Natural killer cell (primary cell): ENCODE measurements around the gene MAN1A1. TPM values are rescaled to one million over a fixed set of nuclear protein-coding genes. Genes with fewer than 3 reads are reported as not detected.

Source experiments
- ATAC-seq, 3 donors: fragments of 150-1000 bp in 2 of 3; fragments of 200-7000 bp in 1 of 3; cut with Tn5 transposase; 1 replicate in 1 of 3; 2 replicates in 2 of 3; pipeline ENCODE4 v1.10.0; 2021; ENCODE audit warnings: mild to moderate bottlenecking in 2 of 3, moderate library complexity in 2 of 3
- DNase-seq, 2 donors: peaks; one replicate each; pipeline versions ENCODE4 v3.0.0 to v3.0.0-alpha.2; 2013 to 2021; ENCODE audit warnings: mixed read lengths in 1 of 2
- H3K27ac ChIP-seq: one replicate; pipeline ENCODE4 v1.5.1; 2013; ENCODE audit warnings: mild to moderate bottlenecking, low read length
- H3K27me3 ChIP-seq: one replicate; pipeline ENCODE4 v1.6.1; 2013; ENCODE audit warnings: low read length; ENCODE audit not compliant: control insufficient read depth, insufficient read depth
- H3K36me3 ChIP-seq: one replicate; pipeline ENCODE4 v1.6.1; 2013; ENCODE audit warnings: low read length; ENCODE audit not compliant: control insufficient read depth, insufficient read depth
- H3K4me1 ChIP-seq: one replicate; pipeline ENCODE4 v1.6.1; 2013; ENCODE audit warnings: low read length; ENCODE audit not compliant: control insufficient read depth, insufficient read depth
- H3K4me3 ChIP-seq: one replicate; pipeline ENCODE4 v1.5.1; 2013; ENCODE audit warnings: low read length
- H3K9me3 ChIP-seq: one replicate; pipeline ENCODE4 v1.6.1; 2013; ENCODE audit warnings: low read length; ENCODE audit not compliant: control insufficient read depth, insufficient read depth
- H3K27ac Mint-ChIP-seq, 2 donors: one replicate each; pipeline ENCODE4 v1.8.0; 2022; ENCODE audit warnings: mild to moderate bottlenecking in 2 of 2, mixed read lengths in 2 of 2, moderate library complexity in 1 of 2
- H3K27me3 Mint-ChIP-seq, 2 donors: one replicate each; pipeline ENCODE4 v1.8.0; 2022; ENCODE audit warnings: low read depth in 2 of 2, mixed read lengths in 2 of 2
- H3K36me3 Mint-ChIP-seq: one replicate; pipeline ENCODE4 v1.8.0; 2022; ENCODE audit warnings: mixed read lengths
- H3K4me1 Mint-ChIP-seq, 2 donors: one replicate each; pipeline ENCODE4 v1.8.0; 2022; ENCODE audit warnings: mixed read lengths in 2 of 2
- H3K4me3 Mint-ChIP-seq: one replicate; pipeline ENCODE4 v1.8.0; 2022; ENCODE audit warnings: mild to moderate bottlenecking, moderate library complexity, mixed read lengths
- H3K9me3 Mint-ChIP-seq, 2 donors: one replicate each; pipeline ENCODE4 v1.8.0; 2022; ENCODE audit warnings: mixed read lengths in 2 of 2
- CTCF ChIP-seq: fragments of 200-600 bp; IDR thresholded peaks from one replicate; pipeline ENCODE4 v1.8.0; 2022; ENCODE audit warnings: antibody characterized with exemption
- WGBS: methylation state at CpG from one replicate; pipeline ENCODE4 v1.1.7; 2013; ENCODE audit warnings: missing lambda C conversion rate; ENCODE audit not compliant: insufficient coverage; 5-methylcytosine and 5-hydroxymethylcytosine counted together
- intact Hi-C: fragments of 100-400 bp; cut with micrococcal nuclease; formaldehyde crosslinking; loops from one replicate; pipeline ENCODE4 v1.14.2; 2022
- total RNA-seq, 4 donors: library from RNA; stranded (reverse); fragments of 120-200 nt in 1 of 4; gene quantifications; one replicate each; pipeline versions ENCODE4 v1.2.3 to v1.2.4, GENCODE V29; 2013 to 2022

The MAN1A1 gene
- total RNA-seq, 3 donors from 2014 or later (not counting 1 experiment from before 2014, with no cell fraction given): 45.6 to 54.6 (median 53.6) TPM

DNA sequence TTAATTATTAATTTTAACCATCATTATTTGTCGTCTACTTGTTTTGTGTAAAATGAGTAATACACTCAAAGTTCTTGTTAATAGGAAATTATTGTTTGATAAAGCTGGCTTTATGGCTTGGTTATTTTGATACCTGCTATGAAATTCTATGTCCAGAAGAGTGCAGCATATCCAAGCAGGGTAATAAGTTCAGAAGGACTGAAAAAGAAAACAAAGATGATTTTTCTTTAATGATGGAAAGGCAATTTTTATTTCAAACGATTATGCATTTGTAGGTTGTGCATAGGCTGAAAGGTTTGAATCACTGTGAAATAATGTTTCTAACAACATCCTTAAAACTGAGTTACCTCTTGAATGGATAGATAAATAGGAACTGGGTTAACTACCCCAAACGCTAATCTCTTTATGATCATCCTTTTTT is 1.4 kb upstream of the MAN1A1 start:
- peak; percentile 38 for TF ChIP-seq CTCF
- ATAC-seq: no peak
- peaks cover 8% of the 10 kb centered on the region for H3K4me1 ChIP-seq

DNA sequence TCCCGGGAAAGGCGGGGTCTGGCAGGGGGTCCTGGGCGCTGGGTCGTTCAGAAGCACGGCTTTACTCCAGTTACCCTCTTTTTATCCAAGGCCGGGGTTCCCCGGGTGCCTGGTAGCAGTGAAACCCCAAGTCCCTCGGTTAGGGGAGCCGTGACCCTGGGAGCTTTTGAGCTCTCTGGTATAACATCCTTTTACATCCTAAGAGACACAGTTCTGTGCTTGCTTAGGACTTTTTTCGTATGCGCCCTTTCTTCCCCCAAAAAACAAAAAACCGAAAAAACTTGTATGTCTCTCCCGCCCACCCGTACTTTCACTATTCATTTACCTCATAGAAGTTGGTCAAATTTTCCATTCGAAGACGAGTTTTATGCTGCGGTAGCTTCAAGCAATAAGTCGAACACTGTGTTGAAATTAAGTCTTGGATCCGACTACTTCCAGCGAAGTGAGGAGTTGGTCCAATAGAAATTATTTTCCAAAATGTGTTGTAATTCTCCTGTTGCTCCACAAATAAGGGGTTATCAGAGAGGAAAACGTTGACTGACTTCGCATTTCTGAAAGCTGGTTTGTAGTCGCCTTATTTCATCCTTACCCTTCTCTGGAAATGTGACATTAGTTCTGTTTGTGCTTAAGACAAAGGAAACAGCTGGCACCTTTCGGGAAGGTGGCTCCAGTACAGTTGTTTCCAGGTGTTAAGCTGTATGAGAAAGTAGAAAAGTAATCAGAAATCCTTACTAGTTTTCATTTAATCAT is 816 bp upstream of the MAN1A1 start:
- WGBS: under 1% methylated on average over 22 of the region's 24 CpGs
- peaks cover 12% of the 10 kb centered on the region for H3K4me1 ChIP-seq
- intact Hi-C loops: no loop called here

More for the DNA sequence above, 1.4 kb upstream of the MAN1A1 start:
- peak overlapping the region; percentile 91 for H3K27ac ChIP-seq
- H3K9me3 ChIP-seq: no peaks in the 10 kb centered on the region
- H3K27ac Mint-ChIP-seq: peak overlapping the region; percentile 84 to 94
- H3K9me3 Mint-ChIP-seq: no peaks in the 10 kb centered on the region
- H3K4me3 ChIP-seq: peak overlapping the region; percentile 71
- no peaks in the 10 kb centered on the region for H3K27me3 ChIP-seq
- H3K36me3 ChIP-seq: no peaks in the 10 kb centered on the region
- whole genome bisulfite sequencing: 0% methylated on average over 1 of the region's 3 CpGs
- no peaks in the 10 kb centered on the region for H3K27me3 Mint-ChIP-seq
- peaks cover 37 to 42% of the 10 kb centered on the region in 2 donors for H3K4me1 Mint-ChIP-seq
- intact Hi-C loops: no loop called here
- no peaks in the 10 kb centered on the region for H3K36me3 Mint-ChIP-seq
- H3K4me3 Mint-ChIP-seq: peak overlapping the region; percentile 84
- peak in 1 of 2 donors; percentile 42 for DNase-seq

GRCh38 chr6:119348748-119349360 is 707 bp downstream of the MAN1A1 start:
- intact Hi-C loops: loop anchor here (1.0 to 5.0 kb wide), 2 partner anchors 35 to 457 kb away; partner anchors contain the start of gene ASF1A
- Mint-ChIP-seq H3K4me1 (peaks cover 51 to 52% of the 10 kb centered on the region in 2 donors), H3K27me3 (no peaks in the 10 kb centered on the region), H3K36me3 (no peaks in the 10 kb centered on the region), H3K4me3 (peak overlapping the region; percentile 93), H3K27ac (peak overlapping the region; percentile 88 to 94), H3K9me3 (no peaks in the 10 kb centered on the region)
- H3K36me3 ChIP-seq: no peaks in the 10 kb centered on the region
- ATAC-seq (no peak), DNase-seq (peak; percentile 39 to 60)
- H3K4me3 ChIP-seq: peak overlapping the region; percentile 80
- no peaks in the 10 kb centered on the region for H3K9me3 ChIP-seq
- WGBS: under 1% methylated on average over 75 of the region's 75 CpGs
- H3K4me1 ChIP-seq: peaks cover 12% of the 10 kb centered on the region
- no peaks in the 10 kb centered on the region for H3K27me3 ChIP-seq
- TF ChIP-seq CTCF: no peak
- H3K27ac ChIP-seq: peak overlapping the region; percentile 65

More for the DNA sequence above, 816 bp upstream of the MAN1A1 start:
- H3K27me3 ChIP-seq: no peaks in the 10 kb centered on the region
- H3K27ac ChIP-seq: peak overlapping the region; percentile 91
- Mint-ChIP-seq H3K4me3 (peak overlapping the region; percentile 84), H3K27ac (peak overlapping the region; percentile 84 to 94), H3K36me3 (no peaks in the 10 kb centered on the region), H3K9me3 (no peaks in the 10 kb centered on the region), H3K27me3 (no peaks in the 10 kb centered on the region), H3K4me1 (peaks cover 41 to 45% of the 10 kb centered on the region in 2 donors)
- ATAC-seq (peak; percentile 9 to 24 (median 21)), DNase-seq (peak in 1 of 2 donors; percentile 65)
- H3K4me3 ChIP-seq: peak overlapping the region; percentile 71
- TF ChIP-seq CTCF: no peak
- H3K36me3 ChIP-seq: no peaks in the 10 kb centered on the region
- no peaks in the 10 kb centered on the region for H3K9me3 ChIP-seq
